HG03342 (cell line): ENCODE measurements around the gene DPH1.
"Not testable (repeated sequence)": the region's sequence is repeated elsewhere in the genome, so short reads cannot be mapped to it uniquely, and the experiment has no call there.

Experiments
- ATAC-seq: cut with Tn5 transposase; IDR thresholded peaks from one replicate; pipeline ENCODE4 v1.9.1; 2021; ENCODE audit warnings: mild to moderate bottlenecking, moderate library complexity; ENCODE audit not compliant: unreplicated experiment

The DPH1 gene

DNA sequence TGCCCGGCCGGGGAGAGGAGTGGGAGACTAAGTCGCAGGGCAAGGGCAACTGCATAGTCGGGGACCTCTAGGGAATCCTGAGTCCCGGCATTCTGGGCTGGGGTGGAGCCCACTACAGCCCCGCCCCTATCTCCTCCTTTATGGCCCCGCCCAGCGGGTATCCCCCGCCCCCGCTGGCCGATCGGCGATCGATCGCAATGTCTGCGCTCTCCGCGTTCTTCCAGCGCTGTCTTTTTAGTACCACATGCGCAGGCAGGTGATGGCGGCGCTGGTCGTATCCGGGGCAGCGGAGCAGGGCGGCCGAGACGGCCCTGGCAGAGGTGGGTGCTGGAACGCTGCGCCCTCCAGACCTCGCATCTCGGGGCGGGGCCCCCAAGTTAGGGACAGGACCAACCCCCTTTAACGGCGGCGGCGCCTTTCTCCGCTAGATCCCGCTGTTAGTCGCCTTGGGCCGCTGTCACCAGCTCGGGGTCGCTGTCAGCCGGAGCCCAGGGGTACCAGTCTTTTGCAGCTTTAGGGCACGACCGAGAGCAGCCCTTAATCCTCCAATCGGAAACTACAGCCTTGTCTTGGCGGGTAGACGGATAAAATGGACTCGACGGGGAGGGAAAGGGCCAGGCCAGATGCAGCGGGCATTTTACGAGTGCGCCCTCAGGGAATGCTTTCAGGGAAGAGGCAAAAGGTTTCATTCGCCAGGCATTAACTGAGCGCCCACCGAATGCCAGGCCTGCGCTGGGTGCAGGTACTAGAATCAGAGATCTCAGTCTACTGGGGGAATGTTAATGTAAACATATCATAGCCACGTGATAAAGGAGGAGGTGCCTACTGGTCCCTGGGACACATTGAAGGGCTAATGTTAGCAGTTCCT lies at the start of gene DPH1:
Gene DPH1, plus strand, starts transcription at position 243 of the 868 bp plus-strand sequence. Its CDS starts 17 bp downstream, at position 260.
- ATAC-seq = peak; percentile 61

DNA sequence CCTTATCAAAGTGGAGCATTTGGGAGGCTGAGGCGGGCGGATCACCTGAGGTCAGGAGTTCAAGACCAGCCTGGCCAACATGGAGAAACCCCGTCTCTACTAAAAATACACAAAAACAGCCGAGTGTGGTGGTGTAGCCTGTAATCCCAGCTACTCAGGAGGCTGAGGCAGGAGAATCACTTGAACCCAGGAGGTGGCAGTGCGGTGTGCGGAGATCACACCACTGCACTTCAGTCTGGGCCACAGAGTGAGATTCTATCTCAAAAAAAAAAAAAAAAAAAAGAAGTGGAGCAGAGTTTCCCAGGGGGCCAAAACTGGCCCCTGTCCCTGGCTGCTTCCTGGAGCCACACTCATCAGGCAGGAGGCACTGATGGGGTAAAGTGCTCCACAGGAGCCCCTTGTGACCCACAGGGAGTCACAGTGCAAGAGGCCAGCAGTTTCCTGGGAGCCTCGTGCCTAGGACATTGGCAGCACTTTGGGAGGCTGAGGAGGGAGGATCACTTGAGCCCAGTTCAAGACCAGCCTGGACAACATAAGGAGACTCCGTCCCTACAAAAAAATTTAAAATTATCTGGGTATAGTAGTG lies 49.2 kb upstream of the DPH1 start:
- no peak for ATAC-seq

DNA sequence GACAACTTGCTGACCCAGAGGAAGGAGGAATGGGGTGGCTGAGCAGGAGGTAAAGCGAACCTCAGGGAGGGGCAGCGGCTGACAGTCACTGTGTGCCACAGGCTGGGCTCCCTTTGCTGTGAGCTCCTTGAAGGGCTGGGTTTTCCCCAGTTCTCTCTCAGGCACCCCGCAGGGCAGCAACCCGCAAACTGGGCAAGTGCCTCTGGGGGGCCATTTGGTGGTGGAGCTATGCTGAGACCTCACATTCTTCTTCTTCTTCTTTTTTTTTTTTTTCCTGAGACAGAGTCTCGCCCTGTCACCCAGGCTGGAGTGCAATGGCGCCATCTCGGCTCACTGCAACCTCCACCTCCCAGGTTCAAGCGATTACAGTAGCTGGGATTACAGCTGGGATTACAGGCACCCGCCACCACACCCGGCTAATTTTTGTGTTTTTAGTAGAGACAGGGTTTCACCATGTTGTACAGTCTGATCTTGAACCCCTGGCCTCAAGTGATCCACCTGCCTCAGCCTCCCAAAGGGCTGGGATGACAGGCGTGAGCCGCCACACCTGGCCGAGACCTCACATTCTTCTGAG lies 47.1 kb upstream of the DPH1 start:
- not testable (repeated sequence) for ATAC-seq

DNA sequence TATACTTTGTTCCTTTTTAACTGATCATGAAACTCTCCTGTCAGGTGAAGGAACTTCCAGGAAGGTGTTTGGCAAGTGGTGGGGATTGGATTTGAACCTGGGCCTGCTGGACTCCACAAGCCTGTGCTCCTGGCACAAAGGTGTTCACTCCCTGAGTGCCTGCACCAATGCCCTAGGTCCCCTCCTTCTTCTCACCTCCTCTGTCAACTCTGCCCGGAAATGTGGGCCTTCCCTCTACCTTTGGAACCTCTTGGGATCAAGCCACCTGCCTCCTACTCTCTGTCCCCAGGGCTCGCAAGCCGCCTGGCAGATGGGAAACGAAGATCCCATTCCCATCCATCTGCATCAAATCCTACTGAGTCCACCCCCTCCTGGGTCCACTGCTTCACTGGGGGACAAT lies 44.9 kb upstream of the DPH1 start:
- ATAC-seq = no peak

DNA sequence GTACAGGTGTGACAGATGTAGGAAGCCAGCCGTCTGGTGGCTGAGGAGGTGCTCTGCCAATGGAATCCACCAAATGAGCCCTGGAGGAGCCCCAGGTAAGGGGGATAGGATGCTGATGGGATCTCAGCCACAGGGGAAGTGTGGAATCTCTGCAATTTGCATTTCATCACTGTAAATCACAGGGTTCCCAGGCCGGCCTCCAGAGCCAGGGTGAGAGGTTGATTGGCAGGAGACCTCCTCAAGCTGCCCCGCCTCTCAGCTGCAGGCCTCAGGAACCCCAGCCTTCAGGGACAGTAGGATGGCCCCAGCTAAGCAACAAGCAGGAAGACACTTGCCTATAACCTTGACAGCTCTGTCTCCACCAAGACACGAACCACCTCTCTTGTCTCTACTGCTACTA lies 44.3 kb upstream of the DPH1 start:
- ATAC-seq = no peak

DNA sequence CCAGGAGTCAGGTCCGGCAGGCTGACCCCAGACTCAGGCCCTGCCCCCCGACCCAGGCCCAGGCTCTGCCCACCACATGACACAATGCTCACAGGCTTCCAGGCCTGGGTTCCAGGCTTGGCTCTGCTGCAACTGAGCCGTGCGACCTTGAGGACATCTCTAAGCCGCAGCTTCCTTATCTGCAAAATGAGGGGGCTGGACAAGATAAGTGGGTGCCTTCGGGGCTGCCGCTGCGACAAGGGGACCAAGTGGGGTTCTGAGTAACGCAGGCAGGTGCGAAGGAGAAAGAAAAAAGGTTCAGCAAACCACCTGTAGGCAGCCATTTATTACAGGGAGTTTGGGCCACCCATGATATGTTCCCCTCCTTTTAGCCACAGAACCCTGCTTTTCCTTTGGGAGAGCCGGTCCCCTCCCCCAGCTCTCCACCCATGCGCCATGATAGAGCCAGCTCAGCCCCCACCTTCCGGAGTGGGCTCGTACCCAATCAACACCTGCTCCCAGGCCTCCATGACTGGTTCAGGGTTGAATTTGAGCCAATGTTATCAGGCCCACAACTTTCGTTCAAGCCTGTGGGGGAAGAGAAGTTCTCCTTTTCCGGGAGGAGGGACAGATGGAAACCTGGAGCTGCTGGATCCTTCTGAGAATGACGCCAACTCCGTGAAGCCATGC lies 43.0 kb upstream of the DPH1 start:
- ATAC-seq = no peak

DNA sequence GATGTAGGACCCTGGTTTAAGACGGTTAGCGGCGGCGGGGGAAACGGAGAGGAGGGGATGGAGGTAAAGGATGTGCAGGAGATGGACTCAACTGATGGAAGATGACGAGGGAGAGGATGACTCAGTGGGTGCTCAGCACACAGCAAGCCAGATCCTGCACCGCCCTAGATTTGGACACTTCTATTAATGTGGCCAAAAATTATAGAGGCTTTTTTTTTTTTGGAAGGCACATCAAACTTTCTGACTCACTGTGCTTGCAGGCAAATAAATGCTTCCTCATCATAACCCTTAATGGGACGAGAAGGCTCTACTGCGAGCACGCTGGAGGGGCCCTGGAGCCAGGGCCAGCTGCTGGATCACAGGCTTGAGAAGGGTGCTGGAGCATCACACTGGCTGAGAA lies 40.8 kb upstream of the DPH1 start:
- ATAC-seq = no peak

DNA sequence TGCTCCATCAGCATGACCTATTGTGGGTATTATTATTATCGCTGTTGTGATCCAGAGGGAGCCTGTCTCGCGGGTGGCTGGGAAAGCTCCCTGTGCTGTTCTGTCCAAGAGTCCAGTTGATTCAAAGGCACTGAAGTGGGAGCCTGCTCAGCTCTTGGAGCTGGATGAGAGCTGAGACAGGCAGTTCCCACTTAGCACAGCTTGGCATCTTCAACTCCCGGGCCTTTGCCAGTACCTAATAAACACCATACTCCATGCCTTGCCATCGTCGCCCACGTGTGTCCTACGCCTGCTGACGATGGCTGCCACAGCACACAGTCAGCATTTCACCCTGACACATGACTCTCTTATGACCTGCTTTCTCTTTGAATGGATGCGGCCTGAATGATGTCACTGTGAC lies 37.4 kb upstream of the DPH1 start:
- no peak for ATAC-seq

DNA sequence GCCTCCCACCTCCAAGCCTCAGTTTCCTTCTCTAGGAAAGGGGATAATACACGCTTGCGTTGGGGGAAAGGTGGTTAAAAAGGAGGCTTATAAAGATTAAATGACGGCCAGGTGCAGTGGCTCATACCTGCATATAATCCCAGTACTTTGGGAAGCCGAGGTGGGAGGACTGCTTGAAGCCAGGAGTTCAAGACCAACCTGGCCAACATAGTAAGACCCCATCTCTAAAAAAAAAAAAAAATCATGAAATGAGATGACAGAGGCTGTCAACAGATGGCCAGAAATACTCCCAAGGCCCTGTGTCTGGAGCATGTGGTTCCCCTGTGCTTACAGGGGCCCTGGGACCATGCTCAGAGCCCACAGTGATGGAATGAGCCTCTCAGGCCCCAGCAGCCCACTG lies 35.2 kb upstream of the DPH1 start:
- no peak for ATAC-seq

DNA sequence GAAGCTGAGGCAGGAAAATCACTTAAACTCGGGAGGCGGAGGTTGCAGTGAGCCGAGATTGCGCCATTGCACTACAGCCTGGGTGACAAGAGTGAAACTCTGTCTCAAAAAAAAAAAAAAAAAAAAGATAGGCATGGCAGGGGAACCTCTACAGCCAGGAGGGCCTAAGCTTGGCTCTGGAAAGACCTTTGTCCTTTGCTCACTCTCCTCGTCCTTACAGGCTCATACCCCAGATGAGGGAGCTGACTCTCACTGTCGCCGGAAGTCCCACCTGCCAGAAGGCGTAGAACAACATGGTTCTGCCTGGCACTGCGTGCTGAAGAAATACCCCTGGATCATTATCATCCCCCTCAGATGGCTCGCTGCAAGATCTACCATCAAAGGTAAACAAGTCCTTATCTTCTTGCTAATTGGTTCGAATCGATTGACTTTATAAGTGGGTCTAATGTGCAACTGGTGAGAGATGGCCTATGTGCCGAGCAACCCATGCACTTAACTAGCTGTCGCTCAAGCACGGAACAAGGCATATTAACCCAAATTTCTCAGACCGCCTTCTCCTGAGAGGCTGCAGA lies 34.5 kb upstream of the DPH1 start:
- no peak for ATAC-seq

DNA sequence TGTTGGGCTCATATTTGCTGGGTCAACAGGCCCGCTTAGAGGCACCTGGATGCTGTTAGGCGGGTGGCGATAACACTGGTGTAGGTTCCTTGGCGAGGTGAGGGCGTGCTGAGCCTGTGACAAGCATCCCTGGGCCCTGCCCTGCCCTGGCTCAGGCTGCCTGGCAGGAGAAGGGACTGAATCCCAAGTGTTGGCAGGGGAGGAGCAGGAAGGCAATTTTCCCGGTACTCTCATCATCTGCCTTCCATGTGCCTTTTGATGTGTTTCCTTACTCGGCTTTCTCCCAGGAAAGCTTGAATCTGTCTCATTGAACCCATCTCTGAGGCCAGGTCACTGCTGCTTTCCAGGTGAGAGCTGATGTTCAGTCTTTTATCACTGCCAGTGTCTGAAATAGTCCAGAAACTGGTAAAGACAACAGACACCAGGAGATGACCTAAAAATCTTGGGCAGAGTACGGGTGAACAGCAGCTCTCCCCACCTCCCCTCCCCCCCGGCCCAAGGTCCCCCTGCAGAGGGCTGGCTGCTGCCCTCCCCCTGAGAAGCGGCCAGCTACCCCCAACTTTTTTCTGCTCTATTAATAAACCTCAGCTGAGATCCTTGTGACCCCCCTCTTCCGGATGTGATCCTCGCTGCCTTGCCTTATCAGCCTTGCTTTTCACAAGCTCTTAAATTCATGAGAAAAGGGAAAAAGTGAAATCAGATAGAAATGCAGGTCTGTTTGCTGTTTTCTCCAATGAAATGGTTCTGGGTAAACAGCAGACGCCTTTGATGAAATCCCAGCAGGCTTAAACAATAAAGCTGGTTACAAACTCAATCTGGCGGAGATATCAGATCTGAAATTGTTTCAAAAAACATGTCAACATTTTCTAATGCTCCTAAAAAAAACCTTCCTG lies 33.8 kb upstream of the DPH1 start:
- ATAC-seq = no peak

DNA sequence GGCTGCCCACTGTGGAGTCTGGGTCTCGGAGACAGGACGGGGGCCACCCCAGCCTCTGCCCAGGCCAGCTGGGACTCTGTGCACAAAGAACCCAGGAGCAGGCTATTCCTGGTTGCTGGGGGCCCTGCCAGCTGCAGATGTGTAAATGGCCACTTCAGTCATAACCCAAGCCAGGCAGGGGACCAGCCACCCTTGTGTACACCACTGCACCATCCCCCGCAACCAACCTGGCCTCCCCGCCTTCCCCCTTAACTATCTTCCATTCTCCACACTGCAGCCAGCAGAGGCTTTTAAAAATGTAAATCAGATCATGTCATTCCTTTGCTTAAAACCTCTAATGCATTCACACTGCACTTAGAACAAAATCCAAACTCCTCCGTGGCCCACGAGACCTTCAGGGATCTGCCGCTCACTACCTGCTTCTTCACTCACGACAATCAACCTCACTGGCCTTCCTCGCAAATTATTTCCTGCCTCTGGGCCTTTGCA lies 33.1 kb upstream of the DPH1 start:
- no peak for ATAC-seq

DNA sequence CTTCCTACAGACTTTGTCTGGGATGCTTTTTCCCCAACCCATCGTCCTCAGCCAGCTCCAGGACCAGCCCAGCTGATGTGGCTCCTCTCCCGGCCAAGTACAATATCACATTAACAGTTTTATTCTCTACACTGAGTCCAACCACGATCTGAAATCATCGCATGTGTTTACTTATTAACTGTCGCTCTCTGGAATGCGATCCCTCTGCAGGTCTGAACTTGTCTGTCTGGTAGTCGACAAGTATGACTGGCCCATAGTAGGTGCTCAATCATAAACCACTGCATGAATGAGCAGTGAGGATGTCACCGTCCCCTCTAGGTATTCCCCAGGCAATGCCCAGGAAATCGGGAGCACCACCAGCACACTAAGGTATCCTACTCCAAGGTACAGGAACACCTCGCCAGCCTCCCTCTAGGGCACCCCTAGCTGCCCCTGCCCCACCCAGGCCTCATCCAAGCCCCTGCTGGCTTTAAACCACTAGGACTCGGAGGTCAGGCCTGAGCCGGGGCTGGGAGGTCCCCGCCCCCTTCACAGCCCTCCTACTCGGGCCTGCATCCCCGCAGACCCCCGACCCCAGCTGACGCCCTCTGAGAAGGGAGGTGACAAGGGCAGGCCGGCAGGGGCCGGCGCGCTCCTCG lies 32.5 kb upstream of the DPH1 start:
- ATAC-seq = no peak

DNA sequence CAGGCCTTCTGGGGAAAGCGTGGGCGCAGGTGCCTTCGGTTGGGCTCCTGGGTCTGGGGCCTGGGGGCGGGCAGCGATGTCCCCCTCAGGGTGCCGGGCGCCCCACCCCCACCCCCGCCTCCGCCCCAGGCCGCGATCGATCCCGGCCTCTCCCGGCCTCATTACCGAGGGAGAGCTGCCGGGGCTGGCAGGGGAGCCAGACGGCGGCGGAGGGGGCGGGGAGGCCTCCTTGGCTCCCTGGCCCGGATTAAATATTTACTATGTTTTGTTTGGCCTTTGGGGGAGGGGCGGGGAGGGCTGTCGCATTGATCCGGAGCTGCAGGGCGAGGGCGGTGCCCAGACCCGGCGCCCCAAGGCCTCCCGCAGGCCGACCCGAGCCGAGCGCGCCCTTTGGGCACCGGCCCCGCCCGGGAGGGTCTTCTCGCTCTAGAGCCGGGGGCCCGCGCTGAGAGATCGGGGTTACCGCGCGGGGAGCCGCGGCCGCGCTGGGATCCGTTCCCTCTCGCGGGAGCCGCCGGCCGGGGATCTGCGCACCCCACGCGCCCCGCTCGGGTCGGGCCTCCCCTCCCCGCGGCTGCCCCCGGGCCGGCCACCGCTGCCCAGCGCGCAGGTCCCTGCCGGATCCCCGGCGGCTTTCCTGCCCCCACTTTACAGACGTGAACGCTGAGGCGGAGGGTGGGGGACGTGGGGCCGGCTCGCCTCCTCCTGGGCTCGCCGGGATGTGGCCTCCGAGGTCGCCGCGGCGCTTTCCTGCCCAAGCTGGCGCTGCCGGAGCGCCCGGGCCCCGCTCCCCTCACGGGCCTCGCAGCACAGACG lies 31.8 kb upstream of the DPH1 start:
- ATAC-seq = no peak

DNA sequence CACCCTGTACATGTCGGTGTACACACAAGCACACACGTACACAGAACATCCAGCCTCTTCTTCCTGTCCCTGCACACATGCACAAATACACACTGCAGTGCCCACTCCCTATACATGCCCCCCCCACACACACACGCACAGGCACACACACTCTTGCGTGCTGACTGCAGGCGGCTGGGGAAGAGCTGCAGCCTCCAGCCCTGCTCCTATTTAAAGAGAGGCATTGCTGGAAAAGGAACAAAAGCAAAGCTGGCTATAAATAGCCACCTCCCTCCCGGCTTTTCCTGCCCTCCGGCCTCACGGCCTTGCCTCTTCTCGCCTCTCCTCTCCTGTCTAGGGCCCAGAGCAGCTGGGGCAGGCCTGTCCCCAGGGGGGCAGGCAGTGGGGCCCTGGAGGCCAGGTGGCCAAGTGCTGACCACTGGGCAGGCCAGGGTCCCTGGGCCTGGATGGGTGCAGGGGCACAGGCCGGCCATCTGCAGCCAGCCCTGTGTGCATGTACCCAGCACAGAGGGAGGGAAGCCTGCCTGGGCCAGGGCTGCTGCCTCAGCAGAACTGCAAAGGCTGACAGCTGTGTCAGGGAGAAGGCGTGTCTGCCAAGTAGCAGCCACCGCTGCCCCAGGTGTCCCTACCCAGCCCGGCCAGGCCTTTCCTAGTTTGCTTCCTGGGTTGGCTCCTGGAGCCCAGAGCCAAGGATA lies 30.2 kb upstream of the DPH1 start:
- ATAC-seq = no peak

DNA sequence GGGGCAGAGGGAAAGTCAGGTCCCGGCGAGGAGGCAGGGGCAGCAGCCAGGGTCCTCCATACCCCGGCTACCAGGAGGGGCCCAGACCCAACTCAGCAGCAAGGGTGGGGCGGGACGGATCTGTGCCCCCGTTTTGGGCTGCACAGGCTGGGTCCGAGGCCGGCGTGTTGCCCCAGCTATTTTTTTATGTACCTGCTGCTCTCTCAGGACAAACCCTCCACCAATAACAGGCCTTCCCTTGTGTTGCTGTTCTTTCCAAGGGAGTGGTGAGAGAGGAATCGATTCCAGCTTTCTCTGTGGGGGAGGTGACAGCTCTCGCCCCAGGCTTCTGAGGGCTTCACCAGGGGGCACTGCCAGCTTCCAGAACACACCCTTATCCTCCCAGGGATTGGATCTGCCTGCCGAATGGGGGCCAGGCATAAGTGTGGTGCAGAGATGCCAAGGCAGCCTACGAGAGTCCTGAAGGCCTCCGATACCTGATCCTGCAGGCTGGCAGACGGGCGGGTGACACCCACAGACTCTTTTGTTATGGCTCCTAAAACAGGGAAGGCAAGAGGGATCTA lies 27.1 kb upstream of the DPH1 start:
- no peak for ATAC-seq

DNA sequence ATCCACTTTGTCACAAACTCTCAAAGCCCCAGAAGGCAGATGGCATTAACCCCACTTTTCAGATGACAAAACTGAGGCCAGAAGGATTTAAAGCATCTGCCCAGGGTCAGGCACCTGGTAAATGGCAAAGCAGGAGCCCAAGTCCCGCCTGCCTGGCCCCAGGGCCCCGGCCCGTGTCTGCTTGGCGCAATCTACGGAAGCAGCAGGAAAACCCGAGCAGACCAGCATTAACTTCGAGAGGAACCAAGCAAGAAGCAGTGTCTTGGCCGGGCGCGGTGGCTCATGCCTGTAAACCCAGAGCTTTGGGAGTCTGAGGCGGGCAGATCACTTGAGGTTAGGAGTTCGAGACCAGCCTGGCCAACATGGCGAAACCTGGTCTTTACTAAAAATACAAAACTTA lies 26.4 kb upstream of the DPH1 start:
- ATAC-seq = no peak

DNA sequence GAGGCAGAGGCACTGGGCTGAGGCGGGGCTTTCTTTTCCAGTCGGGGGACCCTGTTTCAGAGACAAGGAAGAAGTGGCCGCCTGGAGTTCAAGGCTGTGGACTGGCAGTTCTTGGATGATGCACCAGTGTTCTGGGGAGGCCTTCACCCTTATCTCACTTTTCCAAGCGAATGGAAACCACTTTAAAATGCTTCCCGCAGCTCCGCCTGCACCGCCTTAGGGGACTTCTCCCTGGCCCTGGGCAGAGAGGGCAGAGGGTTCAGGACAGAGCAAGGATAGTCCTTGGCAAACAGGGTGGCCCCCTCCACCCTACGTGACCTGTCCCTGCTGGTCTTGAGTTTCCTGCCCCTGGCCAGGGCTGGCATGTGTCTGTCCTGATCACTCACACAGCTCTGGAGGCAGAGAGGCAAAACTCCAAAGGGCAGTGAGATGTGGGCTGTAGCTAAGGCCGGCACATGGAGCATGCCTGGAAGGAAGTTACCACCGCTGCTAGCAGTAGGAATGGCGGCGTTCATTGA lies 25.5 kb upstream of the DPH1 start:
- no peak for ATAC-seq
